Stomach smooth muscle (tissue), 2 donors: ENCODE results near the gene KIF25.

Experiments
- H3K27ac ChIP-seq: one replicate; pipeline ENCODE4 v1.7.0; 2013; ENCODE audit warnings: mild to moderate bottlenecking, low read length, inconsistent platforms
- H3K27me3 ChIP-seq, 2 donors: one replicate each; pipeline ENCODE4 v1.7.0; 2013; ENCODE audit warnings: low read length in 2 of 2; ENCODE audit not compliant: insufficient read depth in 2 of 2, control insufficient read depth in 1 of 2
- H3K36me3 ChIP-seq, 2 donors: one replicate each; pipeline ENCODE4 v1.7.0; 2013; ENCODE audit warnings: low read length in 2 of 2; ENCODE audit not compliant: control insufficient read depth in 2 of 2, insufficient read depth in 2 of 2
- H3K4me1 ChIP-seq: one replicate; pipeline ENCODE4 v1.7.0; 2013; ENCODE audit warnings: low read length; ENCODE audit not compliant: control insufficient read depth, insufficient read depth
- H3K4me3 ChIP-seq, 2 donors: one replicate each; pipeline ENCODE4 v1.7.0; 2013; ENCODE audit warnings: low read length in 2 of 2
- H3K9ac ChIP-seq, 2 donors: one replicate each; pipeline ENCODE4 v1.7.0; 2013; ENCODE audit warnings: low read length in 2 of 2, mild to moderate bottlenecking in 1 of 2
- H3K9me3 ChIP-seq, 2 donors: one replicate each; pipeline ENCODE4 v1.7.0; 2013; ENCODE audit warnings: low read length in 2 of 2; ENCODE audit not compliant: control insufficient read depth in 2 of 2
- donor health status: healthy.
- donor health status: Pancreatic carcinoma.

Gene KIF25

GRCh38 chr6:168058691-168059551 is 61.5 kb downstream of the KIF25 start:
- no peaks in the 10 kb centered on the region for H3K36me3 ChIP-seq
- H3K4me3 ChIP-seq = no peak overlapping the region
- no peaks in the 10 kb centered on the region for H3K27me3 ChIP-seq
- H3K4me1 ChIP-seq = peaks cover 7% of the 10 kb centered on the region
- no peak overlapping the region for H3K9ac ChIP-seq
- H3K9me3 ChIP-seq = no peaks in the 10 kb centered on the region
- H3K27ac ChIP-seq = no peak overlapping the region

- Histone ChIP-seq H3K9ac (no peak overlapping the region), H3K27me3 (no peaks in the 10 kb centered on the region), H3K4me1 (peaks cover 3% of the 10 kb centered on the region), H3K9me3 (no peaks in the 10 kb centered on the region), H3K4me3 (no peak overlapping the region), H3K36me3 (no peaks in the 10 kb centered on the region), H3K27ac (no peak overlapping the region)
Measured at GRCh38 chr6:168060521-168060931, 63.1 kb downstream of the KIF25 start.

- Histone ChIP-seq H3K27me3 (no peaks in the 10 kb centered on the region), H3K9me3 (no peaks in the 10 kb centered on the region), H3K36me3 (no peaks in the 10 kb centered on the region), H3K9ac (no peak overlapping the region), H3K27ac (no peak overlapping the region), H3K4me3 (no peak overlapping the region), H3K4me1 (peaks cover 3% of the 10 kb centered on the region)
Measured at GRCh38 chr6:168061269-168062210, 64.1 kb downstream of the KIF25 start.

GRCh38 chr6:168062346-168063289 is 65.1 kb downstream of the KIF25 start:
- H3K36me3 ChIP-seq = no peaks in the 10 kb centered on the region
- H3K4me3 ChIP-seq = no peak overlapping the region
- no peak overlapping the region for H3K27ac ChIP-seq
- no peaks in the 10 kb centered on the region for H3K27me3 ChIP-seq
- no peaks in the 10 kb centered on the region for H3K9me3 ChIP-seq
- H3K4me1 ChIP-seq = peaks cover 3% of the 10 kb centered on the region
- H3K9ac ChIP-seq = no peak overlapping the region

GRCh38 chr6:168063431-168063830 is 66.0 kb downstream of the KIF25 start:
- no peak overlapping the region for H3K4me3 ChIP-seq
- H3K4me1 ChIP-seq = peaks cover 3% of the 10 kb centered on the region
- no peaks in the 10 kb centered on the region for H3K36me3 ChIP-seq
- H3K9me3 ChIP-seq = no peaks in the 10 kb centered on the region
- no peak overlapping the region for H3K9ac ChIP-seq
- no peaks in the 10 kb centered on the region for H3K27me3 ChIP-seq
- H3K27ac ChIP-seq = no peak overlapping the region

- H3K4me3 ChIP-seq = no peak overlapping the region
- H3K27ac ChIP-seq = no peak overlapping the region
- no peak overlapping the region for H3K9ac ChIP-seq
- H3K4me1 ChIP-seq = peaks cover 3% of the 10 kb centered on the region
- no peaks in the 10 kb centered on the region for H3K27me3 ChIP-seq
- H3K9me3 ChIP-seq = no peaks in the 10 kb centered on the region
- no peaks in the 10 kb centered on the region for H3K36me3 ChIP-seq
Measured at GRCh38 chr6:168064226-168064807, 66.8 kb downstream of the KIF25 start.

- H3K27me3 ChIP-seq = no peaks in the 10 kb centered on the region
- H3K27ac ChIP-seq = no peak overlapping the region
- no peaks in the 10 kb centered on the region for H3K36me3 ChIP-seq
- no peaks in the 10 kb centered on the region for H3K4me1 ChIP-seq
- no peaks in the 10 kb centered on the region for H3K9me3 ChIP-seq
- no peak overlapping the region for H3K9ac ChIP-seq
- H3K4me3 ChIP-seq = no peak overlapping the region
Measured at GRCh38 chr6:168067081-168067759, 69.7 kb downstream of the KIF25 start.

- H3K4me3 ChIP-seq = no peak overlapping the region
- no peaks in the 10 kb centered on the region for H3K27me3 ChIP-seq
- H3K4me1 ChIP-seq = no peaks in the 10 kb centered on the region
- H3K36me3 ChIP-seq = no peaks in the 10 kb centered on the region
- H3K27ac ChIP-seq = no peak overlapping the region
- H3K9ac ChIP-seq = no peak overlapping the region
- H3K9me3 ChIP-seq = peaks cover 0 to 4% of the 10 kb centered on the region in 2 donors
Measured at GRCh38 chr6:168070804-168071203, 73.3 kb downstream of the KIF25 start.

GRCh38 chr6:168071620-168072019 is 74.1 kb downstream of the KIF25 start:
- no peaks in the 10 kb centered on the region for H3K4me1 ChIP-seq
- no peak overlapping the region for H3K27ac ChIP-seq
- no peaks in the 10 kb centered on the region for H3K36me3 ChIP-seq
- no peak overlapping the region for H3K9ac ChIP-seq
- H3K9me3 ChIP-seq = peaks cover 0 to 4% of the 10 kb centered on the region in 2 donors
- H3K4me3 ChIP-seq = no peak overlapping the region
- no peaks in the 10 kb centered on the region for H3K27me3 ChIP-seq
